MCF 10A (cell line): ENCODE measurements around the gene KEAP1. TPM values are rescaled to one million over a fixed set of nuclear protein-coding genes. Genes with fewer than 3 reads are reported as not detected.
A peak's percentile ranks its signal among the peaks of the same experiment; 100 is the strongest.
"Not testable (repeated sequence)": the region's sequence is repeated elsewhere in the genome, so short reads cannot be mapped to it uniquely, and the experiment has no call there.

Source experiments
- Bru-seq: library from RNA; stranded (reverse); fragments of 400-500 nt; gene quantifications from one replicate; lab custom pipeline; 2021; lab: Mats Ljungman, UMichigan
- BruChase-seq, 2 experiments: library from RNA; stranded (reverse); fragments of 400-500 nt; gene quantifications; one replicate each; lab custom pipeline; 2021; lab: Mats Ljungman, UMichigan
- BruUV-seq: library from RNA; stranded (reverse); fragments of 400-500 nt; replicated peaks from 2 replicates; lab custom pipeline; 2021; lab: Mats Ljungman, UMichigan
- CTCF ChIA-PET: fragments of 300-600 bp; sonication (Branson Sonifier 250); formaldehyde crosslinking; extraction: SDS; loops from one replicate; lab custom pipeline; 2021; ENCODE audit warnings: antibody characterized with exemption, inconsistent platforms; lab: Yijun Ruan, JAX
- POLR2A ChIA-PET: fragments of 300-600, 350-650 bp; sonication (Branson Sonifier 250); formaldehyde crosslinking; extraction: SDS; loops from one replicate; lab custom pipeline; 2020; ENCODE audit warnings: antibody characterized with exemption, inconsistent platforms; lab: Yijun Ruan, JAX
- DNase-seq: peaks from one replicate; pipeline ENCODE4 v3.0.0-alpha.2; 2018; ENCODE audit not compliant: unreplicated experiment
- H3K27ac Mint-ChIP-seq: one replicate; pipeline ENCODE4 v1.8.0; 2022; ENCODE audit warnings: mild to moderate bottlenecking, low read depth, mixed read lengths; ENCODE audit not compliant: unreplicated experiment
- H3K27me3 Mint-ChIP-seq: one replicate; pipeline ENCODE4 v1.8.0; 2022; ENCODE audit warnings: mixed read lengths; ENCODE audit not compliant: insufficient read depth, unreplicated experiment
- H3K36me3 Mint-ChIP-seq: one replicate; pipeline ENCODE4 v1.8.0; 2022; ENCODE audit warnings: mild to moderate bottlenecking, moderate library complexity, mixed read lengths; ENCODE audit not compliant: insufficient read depth, unreplicated experiment
- H3K4me1 Mint-ChIP-seq: one replicate; pipeline ENCODE4 v1.8.0; 2022; ENCODE audit warnings: mixed read lengths; ENCODE audit not compliant: insufficient read depth, unreplicated experiment
- H3K4me3 Mint-ChIP-seq: one replicate; pipeline ENCODE4 v1.8.0; 2022; ENCODE audit warnings: mild to moderate bottlenecking, moderate library complexity, mixed read lengths; ENCODE audit not compliant: unreplicated experiment
- H3K9me3 Mint-ChIP-seq: one replicate; pipeline ENCODE4 v1.8.0; 2022; ENCODE audit warnings: mixed read lengths; ENCODE audit not compliant: unreplicated experiment
- CTCF ChIP-seq: fragments of 200-600 bp; IDR thresholded peaks from one replicate; pipeline ENCODE4 v1.8.0; 2022; ENCODE audit warnings: antibody characterized with exemption, mild to moderate bottlenecking; ENCODE audit not compliant: unreplicated experiment
- intact Hi-C: fragments of 100-400 bp; cut with micrococcal nuclease; formaldehyde crosslinking; loops from 2 replicates; pipeline ENCODE4 v1.14.1; 2022
- long read RNA-seq: library from polyadenylated mRNA; stranded (forward); transcript quantifications from one replicate; pipeline ENCODE4 v2.0.0, GENCODE V29; 2022
- total RNA-seq: library from RNA; stranded (reverse); gene quantifications from 2 replicates; pipeline ENCODE4 v1.2.3, GENCODE V29; 2022

The KEAP1 gene
- total RNA-seq, result 46.1 and 48.5 TPM in 2 replicates
- percentile 56 among the genes with signal in this experiment for Bru-seq, nascent RNA
- percentile 63 among the genes with signal in this experiment for BruChase-seq, experiment 1, labeled RNA remaining after a 6-hour chase
- percentile 65 among the genes with signal in this experiment for BruChase-seq, experiment 2, labeled RNA remaining after a 2-hour chase
- long read RNA-seq, transcript KEAP1-202 (6 exons, 2,648 nt), result major isoform, 66 of 131 reads
- long read RNA-seq, transcript KEAP1-201 (6 exons, 2,955 nt), result minor isoform, 20 of 131 reads
- long read RNA-seq, partial matches to known transcripts, result 31 of 131 reads
- long read RNA-seq, other reads (novel, unspliced or antisense), result 13 of 131 reads

GRCh38 chr19:10503002-10503789 lies at the start of gene KEAP1:
Gene KEAP1, minus strand, starts transcription at chr19:10503356. Its CDS starts 3,323 bp downstream, at chr19:10500033.
- DNase-seq, result peak; percentile 29
- no peaks in the 10 kb centered on the region for H3K9me3 Mint-ChIP-seq
- no peaks in the 10 kb centered on the region for H3K27me3 Mint-ChIP-seq
- POLR2A ChIA-PET, result interaction anchor here (0.6 kb wide), 1 partner anchor 49 kb away, joined by 3 read pairs; no protein-coding TSS in a partner anchor
- peaks cover 32% of the 10 kb centered on the region for H3K36me3 Mint-ChIP-seq
- TF ChIP-seq CTCF, result no peak
- H3K4me1 Mint-ChIP-seq, result peaks cover 6% of the 10 kb centered on the region
- H3K4me3 Mint-ChIP-seq, result peak within 1 kb of the TSS; percentile 82
- no TSS peak for BruUV-seq
- peak within 1 kb of the TSS; percentile 73 for H3K27ac Mint-ChIP-seq
- CTCF ChIA-PET, result interaction anchor here (0.7 to 0.8 kb wide), 3 partner anchors 20 to 1190 kb away, joined by 3 to 5 read pairs (median 3); no protein-coding TSS in a partner anchor
- intact Hi-C loops, result no loop called here

- peak; percentile 23 for DNase-seq
- intact Hi-C loops, result no loop called here
- Mint-ChIP-seq H3K4me1 (no peaks in the 10 kb centered on the region), H3K4me3 (no peak overlapping the region), H3K9me3 (no peaks in the 10 kb centered on the region), H3K27ac (no peak overlapping the region), H3K27me3 (no peaks in the 10 kb centered on the region), H3K36me3 (peaks cover 81% of the 10 kb centered on the region)
- BruUV-seq, result no TSS peak
- POLR2A ChIA-PET, result interaction anchor here (1.1 to 1.5 kb wide), 4 partner anchors 8 to 165 kb away, joined by 3 to 6 read pairs (median 4); partner anchors contain the start of genes CDC37 and DNM2
- CTCF ChIA-PET, result interaction anchor here (0.6 to 2.9 kb wide), 17 partner anchors 10 to 116 kb away, joined by 3 to 16 read pairs (median 4); no protein-coding TSS in a partner anchor
- no peak for TF ChIP-seq CTCF
Measured at GRCh38 chr19:10552510-10553053, 49.4 kb upstream of the KEAP1 start.

GRCh38 chr19:10551698-10552301 lies 48.6 kb upstream of the KEAP1 start:
- ChIA-PET CTCF (interaction anchor here (0.6 to 2.9 kb wide), 14 partner anchors 9 to 113 kb away, joined by 3 to 16 read pairs (median 4); no protein-coding TSS in a partner anchor), POLR2A (interaction anchor here (0.6 to 1.1 kb wide), 3 partner anchors 10 to 48 kb away, joined by 3 read pairs; no protein-coding TSS in a partner anchor)
- no TSS peak for BruUV-seq
- peak; percentile 72 for DNase-seq
- intact Hi-C loops, result loop anchor here (1.0 kb wide), 1 partner anchor 46 kb away; no protein-coding TSS in a partner anchor
- H3K36me3 Mint-ChIP-seq, result peaks cover 89% of the 10 kb centered on the region
- no peaks in the 10 kb centered on the region for H3K9me3 Mint-ChIP-seq
- no peak overlapping the region for H3K4me3 Mint-ChIP-seq
- H3K27ac Mint-ChIP-seq, result no peak overlapping the region
- H3K4me1 Mint-ChIP-seq, result no peaks in the 10 kb centered on the region
- peak; percentile 27 for TF ChIP-seq CTCF
- no peaks in the 10 kb centered on the region for H3K27me3 Mint-ChIP-seq

GRCh38 chr19:10551006-10551405 lies 47.9 kb upstream of the KEAP1 start:
- not testable (repeated sequence) for BruUV-seq, H3K27ac Mint-ChIP-seq, H3K4me3 Mint-ChIP-seq, H3K27me3 Mint-ChIP-seq, H3K9me3 Mint-ChIP-seq, DNase-seq, H3K4me1 Mint-ChIP-seq
- peaks cover 85% of the 10 kb centered on the region for H3K36me3 Mint-ChIP-seq
- intact Hi-C loops, result loop anchor here (1.0 kb wide), 1 partner anchor 46 kb away; no protein-coding TSS in a partner anchor
- POLR2A ChIA-PET, result interaction anchor here (1.0 kb wide), 1 partner anchor 14 kb away, joined by 3 read pairs; no protein-coding TSS in a partner anchor
- CTCF ChIA-PET, result interaction anchor here (0.5 to 2.9 kb wide), 6 partner anchors 8 to 114 kb away, joined by 3 to 16 read pairs (median 4); no protein-coding TSS in a partner anchor
